NT2/D1 (cell line): ENCODE data around the gene AMPD3.

Experiments used
- DNase-seq: peaks from one replicate; pipeline ENCODE4 v3.0.0-alpha.2; 2011; ENCODE audit warnings: low read depth, low spot score
- H3K27me3 ChIP-seq: 2 replicates; pipeline ENCODE4 v1.6.0; 2011; ENCODE audit warnings: mild to moderate bottlenecking; ENCODE audit not compliant: insufficient read length, insufficient read depth
- H3K36me3 ChIP-seq: 2 replicates; pipeline ENCODE4 v1.6.1; 2011; ENCODE audit warnings: mild to moderate bottlenecking, low read length, mixed read lengths; ENCODE audit not compliant: insufficient read depth, insufficient read length
- H3K4me1 ChIP-seq: 2 replicates; pipeline ENCODE4 v1.5.1; 2011; ENCODE audit not compliant: insufficient read depth, insufficient read length
- H3K4me3 ChIP-seq: 2 replicates; pipeline ENCODE4 v1.5.1; 2011; ENCODE audit warnings: low read depth; ENCODE audit not compliant: insufficient read length
- H3K9ac ChIP-seq: 2 replicates; pipeline ENCODE4 v1.6.0; 2011; ENCODE audit warnings: low read depth; ENCODE audit not compliant: insufficient read length
- H3K9me3 ChIP-seq: 2 replicates; pipeline ENCODE4 v1.5.1; 2011; ENCODE audit warnings: mild to moderate bottlenecking, low read length; ENCODE audit not compliant: insufficient read depth
- SUZ12 ChIP-seq: IDR thresholded peaks from 2 replicates; pipeline ENCODE4 v1.6.1; 2011; ENCODE audit not compliant: insufficient read length, insufficient read depth; ENCODE audit errors: extremely low read depth
- YY1 ChIP-seq: IDR thresholded peaks from 2 replicates; pipeline ENCODE4 v1.6.1; 2011; ENCODE audit not compliant: insufficient read length, insufficient read depth
- ZNF274 ChIP-seq: IDR thresholded peaks from 2 replicates; pipeline ENCODE4 v1.6.1; 2011; ENCODE audit warnings: mild to moderate bottlenecking, low read depth, low read length

The AMPD3 gene

GRCh38 chr11:10514709-10515108 lies 59.6 kb downstream of the AMPD3 start:
- Histone ChIP-seq H3K9me3 (no peaks in the 10 kb centered on the region), H3K27me3 (no peaks in the 10 kb centered on the region), H3K36me3 (peaks cover 1% of the 10 kb centered on the region), H3K4me1 (peaks cover 3% of the 10 kb centered on the region), H3K9ac (no peak overlapping the region), H3K4me3 (no peak overlapping the region)
- no peak for DNase-seq
- no peak for TF ChIP-seq YY1
- TF ChIP-seq SUZ12, result no peak
- no peak for TF ChIP-seq ZNF274

DNA sequence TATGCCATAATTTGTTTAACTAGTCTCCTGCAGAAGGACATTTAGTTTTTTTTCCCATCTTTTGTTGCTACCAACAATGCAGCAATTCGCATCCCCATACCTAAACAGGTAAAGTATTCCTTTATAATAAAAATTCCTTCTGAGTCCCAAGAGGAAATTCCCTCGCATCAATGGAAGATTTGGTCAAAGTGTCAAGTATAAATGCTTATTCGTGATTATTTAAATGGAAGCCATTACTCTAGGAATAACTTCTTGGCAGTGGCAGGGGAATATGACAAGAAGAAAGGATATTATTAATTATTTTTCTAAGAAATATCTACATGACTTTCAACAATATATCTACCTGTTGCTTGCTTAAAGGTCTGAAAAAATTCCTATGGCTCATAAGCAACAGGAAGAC lies 60.4 kb downstream of the AMPD3 start:
- no peak overlapping the region for H3K4me3 ChIP-seq
- peaks cover 4% of the 10 kb centered on the region for H3K36me3 ChIP-seq
- TF ChIP-seq SUZ12 (no peak), ZNF274 (no peak), YY1 (no peak)
- peaks cover 3% of the 10 kb centered on the region for H3K4me1 ChIP-seq
- no peaks in the 10 kb centered on the region for H3K9me3 ChIP-seq
- H3K9ac ChIP-seq, result no peak overlapping the region
- no peaks in the 10 kb centered on the region for H3K27me3 ChIP-seq
- no peak for DNase-seq

DNA sequence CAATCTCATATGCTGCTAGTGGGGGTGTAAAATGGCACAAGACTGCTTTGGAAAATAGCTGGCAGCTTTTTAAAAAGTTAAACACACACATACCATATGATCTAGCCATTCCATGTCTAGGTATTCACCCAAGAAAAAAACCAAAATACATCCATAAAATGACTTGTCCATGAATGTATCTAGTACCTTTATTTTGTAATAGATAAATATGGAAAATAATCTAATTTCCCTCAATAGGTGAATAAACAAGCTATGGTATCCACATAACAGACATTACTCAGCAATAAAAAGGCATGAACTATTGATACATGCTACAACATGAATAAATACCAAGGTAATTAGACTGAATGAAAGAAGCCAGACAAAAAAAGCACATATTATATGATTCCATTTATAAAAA lies 63.1 kb downstream of the AMPD3 start:
- H3K9ac ChIP-seq, result no peak overlapping the region
- H3K4me3 ChIP-seq, result no peak overlapping the region
- no peaks in the 10 kb centered on the region for H3K9me3 ChIP-seq
- peaks cover 21% of the 10 kb centered on the region for H3K36me3 ChIP-seq
- DNase-seq, result no peak
- H3K27me3 ChIP-seq, result no peaks in the 10 kb centered on the region
- TF ChIP-seq ZNF274 (no peak), YY1 (no peak), SUZ12 (no peak)
- H3K4me1 ChIP-seq, result no peaks in the 10 kb centered on the region

DNA sequence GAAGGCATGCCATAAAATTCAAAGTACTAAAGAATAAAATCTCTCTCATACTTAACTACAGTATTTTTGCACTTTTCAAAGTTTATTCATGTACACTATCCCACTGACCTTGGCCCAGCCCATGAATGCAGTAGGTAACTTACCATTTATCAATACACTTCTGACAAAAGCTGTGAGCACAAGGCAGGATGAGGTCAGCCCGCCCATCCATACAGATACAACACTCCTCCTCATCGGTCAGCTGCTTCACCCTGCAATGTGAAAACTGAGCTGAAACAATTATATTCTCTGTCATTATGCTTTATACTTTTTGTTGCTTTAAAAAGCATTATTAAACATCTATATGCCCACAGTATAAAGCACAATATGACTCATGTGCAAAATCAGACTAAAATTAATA lies 63.8 kb downstream of the AMPD3 start:
- no peak overlapping the region for H3K4me3 ChIP-seq
- TF ChIP-seq ZNF274 (no peak), YY1 (no peak)
- H3K9me3 ChIP-seq, result no peaks in the 10 kb centered on the region
- no peak for DNase-seq
- peaks cover 24% of the 10 kb centered on the region for H3K36me3 ChIP-seq
- H3K4me1 ChIP-seq, result no peaks in the 10 kb centered on the region
- H3K27me3 ChIP-seq, result no peaks in the 10 kb centered on the region
- no peak overlapping the region for H3K9ac ChIP-seq

GRCh38 chr11:10519630-10520029 lies 64.6 kb downstream of the AMPD3 start:
- TF ChIP-seq SUZ12, result no peak
- no peak for TF ChIP-seq YY1
- no peak for TF ChIP-seq ZNF274
- peaks cover 28% of the 10 kb centered on the region for H3K36me3 ChIP-seq
- DNase-seq, result no peak

GRCh38 chr11:10520562-10520961 lies 65.5 kb downstream of the AMPD3 start:
- H3K4me3 ChIP-seq, result no peak overlapping the region
- no peaks in the 10 kb centered on the region for H3K27me3 ChIP-seq
- TF ChIP-seq SUZ12 (no peak), YY1 (no peak), ZNF274 (no peak)
- no peak overlapping the region for H3K9ac ChIP-seq
- no peaks in the 10 kb centered on the region for H3K4me1 ChIP-seq
- H3K9me3 ChIP-seq, result no peaks in the 10 kb centered on the region
- H3K36me3 ChIP-seq, result peaks cover 31% of the 10 kb centered on the region
- DNase-seq, result no peak

More at GRCh38 chr11:10519630-10520029, 64.6 kb downstream of the AMPD3 start:
- no peaks in the 10 kb centered on the region for H3K4me1 ChIP-seq
- no peaks in the 10 kb centered on the region for H3K27me3 ChIP-seq
- H3K9me3 ChIP-seq, result no peaks in the 10 kb centered on the region
- H3K4me3 ChIP-seq, result no peak overlapping the region
- H3K9ac ChIP-seq, result no peak overlapping the region

GRCh38 chr11:10522276-10522675 lies 67.2 kb downstream of the AMPD3 start:
- Histone ChIP-seq H3K4me1 (no peaks in the 10 kb centered on the region), H3K9me3 (no peaks in the 10 kb centered on the region), H3K27me3 (no peaks in the 10 kb centered on the region), H3K9ac (no peak overlapping the region), H3K4me3 (no peak overlapping the region), H3K36me3 (peaks cover 32% of the 10 kb centered on the region)
- TF ChIP-seq SUZ12 (no peak), YY1 (no peak), ZNF274 (no peak)
- DNase-seq, result no peak

- Histone ChIP-seq H3K36me3 (peaks cover 36% of the 10 kb centered on the region), H3K9ac (no peak overlapping the region), H3K4me1 (no peaks in the 10 kb centered on the region), H3K4me3 (no peak overlapping the region), H3K27me3 (no peaks in the 10 kb centered on the region), H3K9me3 (no peaks in the 10 kb centered on the region)
- no peak for DNase-seq
- TF ChIP-seq YY1 (no peak), SUZ12 (no peak), ZNF274 (no peak)
These were observed 67.9 kb downstream of the AMPD3 start for GRCh38 chr11:10522921-10523320.
